HL-60 (cell line): ENCODE data around the gene CERKL.

Experiments
- DNase-seq, 2 experiments: peaks; one replicate each; pipeline ENCODE4 v3.0.0-alpha.2; 2010 to 2020; ENCODE audit warnings: low read depth in 1 of 2, low spot score in 1 of 2
- H3K27ac ChIP-seq: fragments of 250-450 bp; sonication (Bioruptor Pico); replicated peaks from 2 replicates; pipeline ENCODE4 v1.5.1; 2020; ENCODE audit warnings: mild to moderate bottlenecking, moderate library complexity
- H3K27me3 ChIP-seq: fragments of 250-450 bp; sonication (Bioruptor Pico); 2 replicates; pipeline ENCODE4 v1.5.1; 2021; ENCODE audit warnings: mild to moderate bottlenecking, moderate library complexity; ENCODE audit not compliant: insufficient read depth, poor library complexity, severe bottlenecking
- H3K4me3 ChIP-seq: replicated peaks from 2 replicates; pipeline ENCODE4 v1.5.1; 2011; ENCODE audit warnings: mild to moderate bottlenecking, control low read depth, low read length; ENCODE audit not compliant: insufficient read depth
- GABPA ChIP-seq: IDR thresholded peaks from 2 replicates; pipeline ENCODE4 v1.6.1; 2012; ENCODE audit warnings: low read depth
- POLR2AphosphoS5 ChIP-seq: IDR thresholded peaks from 2 replicates; pipeline ENCODE4 v1.6.1; 2012; ENCODE audit warnings: low read depth
- SPI1 ChIP-seq: IDR thresholded peaks from 2 replicates; pipeline ENCODE4 v1.6.1; 2012; ENCODE audit warnings: low read depth, mild to moderate bottlenecking, borderline replicate concordance
- TF ChIP-seq, protein P1 (sequence below): IDR thresholded peaks from one replicate; pipeline ENCODE4 v1.5.1; 2011; ENCODE audit warnings: low read length, control low read depth, inconsistent platforms; ENCODE audit not compliant: insufficient read depth
- TF ChIP-seq, protein P2 (sequence below): IDR thresholded peaks from 2 replicates; pipeline ENCODE4 v1.6.1; 2012; ENCODE audit warnings: low read depth; ENCODE audit not compliant: insufficient replicate concordance

The CERKL gene

DNA sequence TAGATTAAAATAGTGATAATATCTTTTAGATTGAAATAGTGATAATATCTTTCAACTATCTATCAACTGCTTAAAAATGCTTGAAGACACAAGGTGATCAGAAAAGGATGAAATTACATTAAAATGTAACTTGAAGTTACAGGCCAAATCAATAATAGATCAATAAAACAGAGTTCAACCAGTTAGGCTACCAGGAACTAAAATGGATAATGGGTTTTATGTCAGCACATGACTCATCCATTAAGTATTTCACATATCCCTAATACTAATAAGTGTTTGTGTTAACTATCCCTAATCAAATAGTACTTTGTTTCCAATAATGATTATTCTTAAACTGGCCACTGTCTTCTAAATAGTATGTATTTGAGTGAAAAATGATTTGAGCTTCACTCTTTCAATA, 33.7 kb downstream of the CERKL start:
- no peak for DNase-seq
- TF ChIP-seq, protein P1, sequence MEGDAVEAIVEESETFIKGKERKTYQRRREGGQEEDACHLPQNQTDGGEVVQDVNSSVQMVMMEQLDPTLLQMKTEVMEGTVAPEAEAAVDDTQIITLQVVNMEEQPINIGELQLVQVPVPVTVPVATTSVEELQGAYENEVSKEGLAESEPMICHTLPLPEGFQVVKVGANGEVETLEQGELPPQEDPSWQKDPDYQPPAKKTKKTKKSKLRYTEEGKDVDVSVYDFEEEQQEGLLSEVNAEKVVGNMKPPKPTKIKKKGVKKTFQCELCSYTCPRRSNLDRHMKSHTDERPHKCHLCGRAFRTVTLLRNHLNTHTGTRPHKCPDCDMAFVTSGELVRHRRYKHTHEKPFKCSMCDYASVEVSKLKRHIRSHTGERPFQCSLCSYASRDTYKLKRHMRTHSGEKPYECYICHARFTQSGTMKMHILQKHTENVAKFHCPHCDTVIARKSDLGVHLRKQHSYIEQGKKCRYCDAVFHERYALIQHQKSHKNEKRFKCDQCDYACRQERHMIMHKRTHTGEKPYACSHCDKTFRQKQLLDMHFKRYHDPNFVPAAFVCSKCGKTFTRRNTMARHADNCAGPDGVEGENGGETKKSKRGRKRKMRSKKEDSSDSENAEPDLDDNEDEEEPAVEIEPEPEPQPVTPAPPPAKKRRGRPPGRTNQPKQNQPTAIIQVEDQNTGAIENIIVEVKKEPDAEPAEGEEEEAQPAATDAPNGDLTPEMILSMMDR: no peak
- TF ChIP-seq POLR2AphosphoS5 (no peak), GABPA (no peak), SPI1 (no peak)
- TF ChIP-seq, protein P2, sequence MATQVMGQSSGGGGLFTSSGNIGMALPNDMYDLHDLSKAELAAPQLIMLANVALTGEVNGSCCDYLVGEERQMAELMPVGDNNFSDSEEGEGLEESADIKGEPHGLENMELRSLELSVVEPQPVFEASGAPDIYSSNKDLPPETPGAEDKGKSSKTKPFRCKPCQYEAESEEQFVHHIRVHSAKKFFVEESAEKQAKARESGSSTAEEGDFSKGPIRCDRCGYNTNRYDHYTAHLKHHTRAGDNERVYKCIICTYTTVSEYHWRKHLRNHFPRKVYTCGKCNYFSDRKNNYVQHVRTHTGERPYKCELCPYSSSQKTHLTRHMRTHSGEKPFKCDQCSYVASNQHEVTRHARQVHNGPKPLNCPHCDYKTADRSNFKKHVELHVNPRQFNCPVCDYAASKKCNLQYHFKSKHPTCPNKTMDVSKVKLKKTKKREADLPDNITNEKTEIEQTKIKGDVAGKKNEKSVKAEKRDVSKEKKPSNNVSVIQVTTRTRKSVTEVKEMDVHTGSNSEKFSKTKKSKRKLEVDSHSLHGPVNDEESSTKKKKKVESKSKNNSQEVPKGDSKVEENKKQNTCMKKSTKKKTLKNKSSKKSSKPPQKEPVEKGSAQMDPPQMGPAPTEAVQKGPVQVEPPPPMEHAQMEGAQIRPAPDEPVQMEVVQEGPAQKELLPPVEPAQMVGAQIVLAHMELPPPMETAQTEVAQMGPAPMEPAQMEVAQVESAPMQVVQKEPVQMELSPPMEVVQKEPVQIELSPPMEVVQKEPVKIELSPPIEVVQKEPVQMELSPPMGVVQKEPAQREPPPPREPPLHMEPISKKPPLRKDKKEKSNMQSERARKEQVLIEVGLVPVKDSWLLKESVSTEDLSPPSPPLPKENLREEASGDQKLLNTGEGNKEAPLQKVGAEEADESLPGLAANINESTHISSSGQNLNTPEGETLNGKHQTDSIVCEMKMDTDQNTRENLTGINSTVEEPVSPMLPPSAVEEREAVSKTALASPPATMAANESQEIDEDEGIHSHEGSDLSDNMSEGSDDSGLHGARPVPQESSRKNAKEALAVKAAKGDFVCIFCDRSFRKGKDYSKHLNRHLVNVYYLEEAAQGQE: no peak
- H3K4me3 ChIP-seq: no peak overlapping the region

DNA sequence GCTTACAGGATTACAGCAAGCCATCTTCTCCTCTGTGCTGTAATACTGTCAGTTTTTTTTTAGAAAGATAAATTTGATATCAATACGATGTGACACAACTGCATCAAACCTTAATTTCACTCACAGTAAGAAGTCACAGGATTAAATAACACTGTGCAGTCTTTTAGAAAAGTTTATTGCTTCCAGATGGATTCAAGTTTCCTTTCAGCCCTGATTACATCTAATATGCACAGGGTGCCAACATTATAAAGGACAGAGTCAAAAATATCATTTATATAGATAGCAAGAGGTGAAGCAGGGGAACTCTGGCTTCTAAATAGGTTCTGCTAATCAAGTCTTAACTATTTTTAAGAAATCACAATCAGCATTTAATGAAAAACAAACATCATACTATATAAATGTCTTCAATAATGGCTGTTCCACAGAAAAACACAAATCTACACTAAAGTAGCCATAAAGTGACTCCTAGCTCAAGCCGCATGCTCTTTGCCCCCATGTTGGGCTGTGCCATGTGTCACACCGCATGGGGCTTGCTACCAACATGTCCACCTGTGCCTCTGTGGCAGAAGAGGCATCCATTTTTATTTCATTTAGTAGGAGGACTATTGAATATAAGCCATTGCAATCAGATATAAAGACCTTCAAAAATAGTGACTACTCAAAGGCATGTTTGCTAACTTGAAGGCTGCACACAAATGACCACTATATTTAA, 35.0 kb downstream of the CERKL start:
- Histone ChIP-seq H3K27ac (no peak overlapping the region), H3K4me3 (no peak overlapping the region), H3K27me3 (peaks cover 22% of the 10 kb centered on the region)
- TF ChIP-seq, protein P1: no peak
- TF ChIP-seq GABPA (no peak), POLR2AphosphoS5 (no peak), SPI1 (no peak)
- TF ChIP-seq, protein P2: no peak
- DNase-seq: no peak

More for the DNA sequence above, 33.7 kb downstream of the CERKL start:
- no peak overlapping the region for H3K27ac ChIP-seq
- peaks cover 31% of the 10 kb centered on the region for H3K27me3 ChIP-seq

DNA sequence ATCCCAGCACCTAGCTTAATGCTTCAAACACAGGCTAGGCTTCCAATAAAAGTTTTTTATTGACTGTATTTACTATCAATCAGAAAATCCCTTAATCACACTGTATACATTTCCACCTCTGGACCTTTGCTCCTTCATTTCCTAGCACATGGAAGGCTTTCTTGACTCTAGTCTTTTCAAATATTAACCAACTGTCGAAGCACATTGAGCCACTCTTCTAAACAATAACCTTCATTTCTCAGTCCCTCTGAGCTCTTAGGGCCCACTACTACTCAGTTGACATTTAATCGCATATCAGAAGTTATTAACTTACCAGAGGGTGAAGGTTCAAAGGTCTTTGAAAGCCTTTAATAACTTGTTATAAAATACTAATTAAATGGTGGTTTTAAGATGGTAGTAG, 37.4 kb downstream of the CERKL start:
- Histone ChIP-seq H3K27ac (no peak overlapping the region), H3K27me3 (peaks cover 17% of the 10 kb centered on the region), H3K4me3 (no peak overlapping the region)
- DNase-seq: no peak
- TF ChIP-seq SPI1 (no peak), GABPA (no peak), POLR2AphosphoS5 (no peak)
- TF ChIP-seq, protein P2: no peak
- TF ChIP-seq, protein P1: no peak
